Hematopoietic multipotent progenitor cell treated with erythropoietin and hydrocortisone succinate and interleukin-3 and kit ligand, for 4 days (in vitro differentiated cells): ENCODE data around the gene SPHK1.

ENCODE experiments used
- DNase-seq: peaks from one replicate; pipeline ENCODE4 v3.0.0-alpha.2; 2015

SPHK1 gene

DNA sequence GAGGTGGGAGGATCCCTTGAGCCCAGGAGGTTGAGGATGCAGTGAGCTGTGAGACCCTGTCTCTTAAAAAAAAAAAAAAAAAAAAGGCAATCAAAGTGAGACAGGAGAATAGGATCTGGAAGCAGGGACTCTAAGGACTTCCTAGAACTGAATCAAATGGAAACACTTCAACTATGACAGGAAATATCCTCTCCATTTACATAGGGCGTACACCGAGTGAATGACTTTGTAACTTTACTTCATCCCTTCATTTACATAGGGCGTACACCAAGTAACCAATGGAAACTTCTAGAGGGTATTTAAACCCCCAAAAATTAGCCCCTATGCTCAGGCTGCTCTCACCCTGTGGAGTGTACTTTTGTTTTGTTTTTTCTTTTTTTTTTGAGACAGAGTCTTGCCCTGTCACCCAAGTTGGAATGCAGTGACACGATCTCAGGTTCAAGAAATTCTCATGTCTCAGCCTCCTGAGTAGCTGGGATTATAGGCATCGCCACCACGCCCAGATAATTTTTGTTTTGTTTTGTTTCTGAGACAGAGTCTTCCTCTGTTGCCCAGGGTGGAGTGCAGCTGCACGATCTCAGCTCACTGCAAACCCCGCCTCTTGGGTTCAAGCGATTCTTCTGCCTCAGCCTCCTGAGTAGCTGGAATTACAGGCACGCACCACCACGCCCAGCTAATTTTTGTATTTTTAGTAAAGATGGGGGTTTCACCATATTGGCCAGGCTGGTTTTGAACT, 21.1 kb upstream of the SPHK1 start:
- no peak for DNase-seq

- DNase-seq: no peak
Measured at GRCh38 chr17:76365256-76365903, 19.0 kb upstream of the SPHK1 start.

GRCh38 chr17:76366247-76366646, 18.2 kb upstream of the SPHK1 start:
- DNase-seq: no peak

GRCh38 chr17:76367642-76368041, 16.8 kb upstream of the SPHK1 start:
- DNase-seq: no peak

GRCh38 chr17:76368545-76368944, 15.9 kb upstream of the SPHK1 start:
- no peak for DNase-seq

DNA sequence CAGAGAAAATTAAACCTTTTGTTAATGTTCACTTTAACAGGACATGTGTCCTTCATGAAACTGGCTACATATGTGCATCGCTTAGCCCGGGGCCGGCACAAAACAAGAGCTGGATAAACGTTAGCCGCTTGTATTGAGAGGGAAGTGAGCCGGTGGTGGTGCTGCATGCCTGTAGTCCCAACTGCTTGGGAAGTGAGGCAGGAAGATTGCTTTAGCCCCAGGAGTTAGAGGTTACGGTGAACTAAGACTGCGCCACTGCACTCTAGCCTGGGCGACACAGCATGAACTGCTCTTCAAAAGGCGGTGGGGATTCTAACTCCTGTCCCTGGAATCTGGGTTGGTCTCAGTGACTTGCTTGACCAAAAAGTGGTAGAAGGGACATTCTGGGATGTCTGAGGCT, 15.0 kb upstream of the SPHK1 start:
- no peak for DNase-seq

- no peak for DNase-seq
Measured at GRCh38 chr17:76369804-76370203, 14.6 kb upstream of the SPHK1 start.

DNA sequence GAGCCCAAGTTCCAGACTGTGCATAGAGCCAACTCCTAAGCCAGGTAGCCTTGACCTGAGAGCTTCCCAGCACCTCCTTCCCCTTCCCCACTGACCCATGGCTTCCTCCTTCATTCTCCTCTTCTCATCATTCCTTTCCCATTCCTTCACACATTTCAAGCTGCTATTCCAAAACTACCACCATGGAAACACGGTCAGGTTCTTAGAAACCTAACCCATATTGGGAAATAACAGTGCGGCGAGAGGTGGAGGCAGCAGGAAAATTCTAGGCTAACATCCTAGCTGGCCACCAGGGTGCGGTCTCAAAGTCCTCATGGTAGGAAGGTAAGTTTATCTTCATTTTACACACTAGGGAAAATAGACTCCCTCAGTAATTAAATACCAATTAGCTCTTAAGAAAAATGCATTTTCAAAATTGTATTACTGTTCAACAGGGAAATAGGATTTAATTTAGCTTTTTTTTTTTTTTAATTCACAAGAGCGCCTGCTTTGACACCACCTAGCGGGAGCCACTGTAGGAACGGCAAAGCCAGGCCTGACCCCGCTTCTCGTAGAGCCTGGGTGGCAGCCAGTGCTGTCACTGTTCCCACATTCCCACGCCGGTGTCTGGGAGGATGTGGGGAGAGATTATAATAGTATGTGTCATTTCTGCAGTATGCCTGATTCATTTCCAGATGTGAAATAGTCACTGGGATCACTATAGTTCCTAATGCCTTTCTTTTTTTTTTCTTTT, 14.0 kb upstream of the SPHK1 start:
- no peak for DNase-seq

DNA sequence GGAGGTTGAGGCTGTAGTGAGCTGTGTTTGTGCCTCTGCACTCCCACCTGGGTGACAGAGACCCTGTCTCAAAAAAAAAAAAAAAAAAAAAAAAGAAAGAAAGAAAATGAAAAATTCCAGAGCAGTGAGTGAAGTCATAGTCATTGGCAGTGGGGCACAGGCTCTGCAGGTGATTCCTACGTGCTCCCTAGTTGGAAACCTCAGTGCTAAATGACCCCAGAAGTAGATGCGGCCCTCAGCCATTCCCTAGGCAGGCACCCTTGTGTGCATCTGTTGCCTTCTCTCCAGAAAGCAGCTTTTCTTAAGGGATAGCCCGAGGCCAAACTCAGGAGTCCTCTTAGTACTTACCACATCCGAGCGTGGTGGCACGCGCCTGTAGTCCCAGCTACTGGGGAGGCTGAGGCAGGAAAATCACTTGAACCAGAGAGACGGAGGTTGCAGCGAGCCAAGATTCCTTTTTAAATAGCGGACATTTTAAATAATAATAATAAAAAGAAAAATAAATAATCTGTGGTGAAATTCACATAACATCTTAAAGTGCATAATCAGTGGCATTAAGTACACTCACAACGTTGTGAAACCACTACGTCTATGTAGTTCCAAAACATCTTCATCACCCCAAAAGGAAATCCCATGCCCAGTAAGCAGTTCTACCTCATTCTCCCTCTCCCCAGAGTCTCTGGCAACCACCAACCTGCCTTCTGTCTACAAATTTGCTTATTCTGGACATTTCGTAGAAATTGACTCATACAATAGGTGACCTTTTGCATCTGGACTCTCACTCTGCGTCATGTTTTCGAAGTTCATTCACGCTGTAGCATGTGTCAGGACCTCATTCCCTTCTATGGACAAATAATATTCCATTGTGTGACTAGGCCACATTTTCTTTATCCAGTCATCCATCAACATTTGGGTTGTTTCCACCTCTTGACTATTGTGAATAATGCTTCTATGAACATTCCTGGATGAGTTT, 12.5 kb upstream of the SPHK1 start:
- no peak for DNase-seq

- no peak for DNase-seq
Measured at GRCh38 chr17:76376318-76377133, 7.9 kb upstream of the SPHK1 start.

DNA sequence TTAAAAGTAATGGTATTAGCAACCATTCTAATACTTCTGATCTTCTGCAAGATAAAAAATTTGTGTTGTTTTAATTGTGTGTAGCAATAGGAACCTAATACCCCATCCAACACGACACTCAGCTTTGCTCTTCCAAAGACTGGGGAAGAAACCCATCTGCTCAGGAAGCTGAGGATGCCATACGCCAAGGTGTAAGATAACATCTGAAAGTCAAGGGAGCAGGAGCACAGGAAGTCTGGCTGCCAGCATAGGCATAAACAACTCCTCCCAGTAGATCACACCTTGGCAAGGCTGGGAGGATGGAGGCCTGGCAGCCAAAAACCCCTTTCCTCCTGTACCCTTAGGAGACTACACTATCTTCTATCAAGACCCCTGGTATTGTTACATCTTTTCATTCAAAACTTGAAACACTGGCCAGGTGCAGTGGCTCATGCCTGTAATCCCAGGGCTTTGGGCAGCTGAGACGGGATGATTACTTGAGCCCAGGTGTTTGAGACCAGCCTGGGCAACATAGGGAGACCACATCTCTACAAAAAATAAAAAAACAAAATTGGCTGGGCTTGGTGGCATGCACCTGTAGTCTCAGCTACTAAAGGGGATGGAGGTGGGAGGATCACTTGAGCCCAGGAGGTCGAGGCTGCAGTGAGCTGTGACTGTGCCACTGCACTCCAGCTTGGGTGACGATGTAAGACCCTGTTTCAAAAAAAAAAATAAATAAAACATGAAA, 5.7 kb upstream of the SPHK1 start:
- DNase-seq: no peak

DNA sequence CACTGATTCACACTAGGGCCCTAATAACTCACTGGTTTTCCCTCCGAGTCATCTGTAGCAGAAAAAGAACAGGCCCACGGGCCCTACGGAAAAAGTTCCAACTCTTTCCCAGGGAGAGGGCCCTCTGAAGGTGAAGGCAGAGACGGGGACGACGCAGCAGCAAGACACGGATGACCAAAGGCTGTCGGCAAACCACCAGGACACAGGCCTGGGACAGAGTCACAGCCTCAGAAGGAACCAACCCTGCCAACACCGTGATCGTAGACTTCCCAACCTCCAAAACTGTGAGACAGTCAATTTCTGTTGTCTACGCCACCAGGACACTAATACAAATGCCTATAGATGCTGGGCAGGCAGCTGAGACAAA, 5.2 kb upstream of the SPHK1 start:
- no peak for DNase-seq

DNA sequence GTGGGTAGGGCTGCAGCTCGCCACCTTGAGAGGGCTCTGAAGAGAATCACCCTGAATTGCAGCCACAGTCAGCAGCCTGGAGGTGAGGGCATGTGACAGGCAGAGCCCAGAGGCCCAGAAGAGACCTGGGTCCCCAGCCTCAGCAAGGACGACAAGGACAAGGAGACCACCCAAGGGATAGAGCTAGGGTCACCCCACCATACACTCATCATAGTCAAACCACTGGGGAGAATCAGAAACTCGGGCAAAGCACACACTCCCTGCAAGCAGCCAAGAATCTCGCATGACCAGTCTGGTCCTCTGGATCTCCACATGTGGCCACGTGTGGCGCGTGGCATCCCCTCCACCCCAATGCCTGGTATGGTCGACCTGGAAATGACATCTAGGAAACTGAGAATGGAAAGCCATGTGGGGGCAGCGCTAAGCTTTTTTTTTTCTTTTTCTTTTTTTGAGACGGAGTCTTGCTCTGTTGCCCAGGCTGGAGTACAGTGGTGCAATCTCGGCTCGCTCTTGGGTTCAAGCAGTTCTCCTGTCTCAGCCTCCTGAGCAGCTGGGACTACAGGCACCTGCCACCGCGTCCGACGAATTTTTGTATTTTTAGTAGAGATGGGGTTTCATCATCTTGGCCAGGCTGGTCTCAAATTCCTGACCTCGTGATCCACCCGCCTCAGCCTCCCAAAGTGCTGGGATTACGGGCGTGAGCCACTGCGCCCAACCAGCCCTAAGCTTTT, 4.6 kb upstream of the SPHK1 start:
- no peak for DNase-seq

GRCh38 chr17:76381633-76382350, 2.6 kb upstream of the SPHK1 start:
- DNase-seq: peak; percentile 77

DNA sequence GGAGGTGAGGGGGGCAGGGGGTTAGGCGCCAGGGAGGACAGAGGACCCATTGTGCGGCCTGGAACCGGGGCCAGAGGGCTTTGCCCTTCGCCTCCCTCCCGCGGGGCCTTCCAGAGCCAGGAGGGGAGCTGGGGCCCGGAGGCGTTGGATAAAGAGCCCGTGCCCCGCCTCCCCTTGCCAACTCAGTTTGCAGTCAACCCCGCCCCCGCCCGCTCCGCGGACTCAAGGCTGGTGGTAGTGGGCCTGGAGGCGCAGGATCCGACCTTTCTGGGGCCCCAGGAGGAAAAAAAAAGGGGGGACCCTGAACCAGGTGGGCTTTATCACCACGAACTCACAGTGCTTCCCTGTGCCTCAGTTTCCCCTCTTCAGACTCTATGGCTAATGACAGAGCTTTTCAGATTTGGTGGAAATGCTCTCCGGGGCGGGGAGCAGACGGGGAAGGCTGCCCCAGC, 2.0 kb upstream of the SPHK1 start:
- DNase-seq: peak; percentile 70

DNA sequence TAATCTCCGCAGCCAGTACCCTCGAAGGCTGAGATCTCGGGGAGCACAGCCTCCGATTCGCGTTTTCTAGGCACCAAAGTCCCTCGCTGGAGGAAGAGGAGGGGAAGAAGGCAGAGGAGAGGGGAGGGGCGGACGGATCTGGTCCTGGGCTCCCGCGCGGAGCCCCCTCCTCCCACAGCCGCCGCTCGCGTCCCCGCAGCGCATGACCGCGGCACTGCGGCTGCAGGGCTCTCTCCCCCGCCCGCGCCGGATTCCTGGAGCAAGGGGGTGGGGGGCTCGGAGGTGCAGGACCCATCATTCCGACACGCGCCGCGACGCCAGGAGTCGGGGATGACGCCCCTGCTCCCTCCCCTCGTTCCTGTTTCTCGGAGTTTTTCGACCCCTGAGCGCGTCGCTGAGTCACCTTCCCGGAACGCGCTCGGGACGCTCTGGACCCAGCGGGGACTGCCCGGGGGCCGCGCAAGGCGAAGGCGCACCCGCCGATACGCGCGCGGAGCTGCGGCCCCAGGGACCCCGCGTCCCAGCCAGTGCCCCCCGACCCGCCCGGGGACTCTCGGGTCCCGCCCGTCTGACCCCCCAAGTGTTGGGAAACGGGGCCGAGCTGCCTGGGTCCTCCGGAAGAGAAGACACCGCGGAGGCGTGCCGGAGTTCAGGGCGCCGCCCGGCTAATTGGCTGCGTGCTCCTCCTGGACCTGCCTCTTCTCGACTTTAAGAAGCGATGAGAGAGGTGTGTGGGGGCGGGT, 1.4 kb upstream of the SPHK1 start:
- DNase-seq: peak; percentile 85

- peak; percentile 80 for DNase-seq
Measured at GRCh38 chr17:76383546-76384221, 725 bp upstream of the SPHK1 start.
